PFSK-1 (cell line): ENCODE data around the gene ARHGAP28.

Experiments used
- FOXP2 ChIP-seq: optimal IDR thresholded peaks from 2 replicates; pipeline ENCODE3; 2011; ENCODE audit warnings: borderline replicate concordance, control low read depth, inconsistent platforms; ENCODE audit not compliant: insufficient read depth; ENCODE audit errors: extremely low read length, extremely low read depth
- POLR2AphosphoS5 ChIP-seq: IDR thresholded peaks from 2 replicates; pipeline ENCODE4 v1.6.1; 2012; ENCODE audit warnings: low read depth, mild to moderate bottlenecking, control low read depth, low read length, moderate library complexity
- REST ChIP-seq, 2 experiments: IDR thresholded peaks; 2 replicates each; pipeline versions ENCODE4 v1.6.1 to v1.8.0; 2011 to 2012; ENCODE audit warnings: low read depth in 2 of 2, low read length in 2 of 2, control low read depth in 1 of 2, inconsistent platforms in 1 of 2, mild to moderate bottlenecking in 1 of 2, moderate library complexity in 1 of 2; ENCODE audit not compliant: insufficient read depth in 1 of 2
- SIN3A ChIP-seq: IDR thresholded peaks from 2 replicates; pipeline ENCODE4 v1.6.1; 2012; ENCODE audit warnings: mild to moderate bottlenecking, low read length, moderate library complexity, borderline replicate concordance; ENCODE audit not compliant: insufficient read depth
- TAF1 ChIP-seq: IDR thresholded peaks from 2 replicates; pipeline ENCODE4 v1.6.1; 2012; ENCODE audit warnings: low read length, control low read depth, borderline replicate concordance; ENCODE audit not compliant: insufficient read depth

The ARHGAP28 gene

GRCh38 chr18:6687676-6688075 lies 41.8 kb upstream of the ARHGAP28 start:
- no peak for TF ChIP-seq REST (IDR thresholded peaks at IDR 0.05; ENCODE audit: insufficient read depth in 1 of 2, low read depth in 2 of 2, low read length in 2 of 2)
- no peak for TF ChIP-seq FOXP2
- TF ChIP-seq POLR2AphosphoS5: no peak
- no peak for TF ChIP-seq TAF1
- TF ChIP-seq SIN3A: no peak

- no peak for TF ChIP-seq SIN3A
- TF ChIP-seq POLR2AphosphoS5: no peak
- TF ChIP-seq TAF1: no peak
- no peak for TF ChIP-seq FOXP2
- no peak for TF ChIP-seq REST (IDR thresholded peaks at IDR 0.05; ENCODE audit: insufficient read depth in 1 of 2, low read depth in 2 of 2, low read length in 2 of 2)
Measured at GRCh38 chr18:6708890-6709289, 20.6 kb upstream of the ARHGAP28 start.

GRCh38 chr18:6711467-6711866 lies 18.0 kb upstream of the ARHGAP28 start:
- TF ChIP-seq TAF1 (no peak), POLR2AphosphoS5 (no peak), FOXP2 (no peak), SIN3A (no peak), REST (IDR thresholded peaks at IDR 0.05; ENCODE audit: insufficient read depth in 1 of 2, low read depth in 2 of 2, low read length in 2 of 2) (no peak)

- TF ChIP-seq POLR2AphosphoS5 (no peak), SIN3A (no peak), TAF1 (no peak), REST (IDR thresholded peaks at IDR 0.05; ENCODE audit: insufficient read depth in 1 of 2, low read depth in 2 of 2, low read length in 2 of 2) (no peak), FOXP2 (no peak)
Measured at GRCh38 chr18:6712401-6712800, 17.1 kb upstream of the ARHGAP28 start.

GRCh38 chr18:6714010-6714409 lies 15.5 kb upstream of the ARHGAP28 start:
- TF ChIP-seq REST (IDR thresholded peaks at IDR 0.05; ENCODE audit: insufficient read depth in 1 of 2, low read depth in 2 of 2, low read length in 2 of 2) (no peak), FOXP2 (no peak), POLR2AphosphoS5 (no peak), TAF1 (no peak), SIN3A (no peak)
